ENCODE results near the gene BMAL1.

DNA sequence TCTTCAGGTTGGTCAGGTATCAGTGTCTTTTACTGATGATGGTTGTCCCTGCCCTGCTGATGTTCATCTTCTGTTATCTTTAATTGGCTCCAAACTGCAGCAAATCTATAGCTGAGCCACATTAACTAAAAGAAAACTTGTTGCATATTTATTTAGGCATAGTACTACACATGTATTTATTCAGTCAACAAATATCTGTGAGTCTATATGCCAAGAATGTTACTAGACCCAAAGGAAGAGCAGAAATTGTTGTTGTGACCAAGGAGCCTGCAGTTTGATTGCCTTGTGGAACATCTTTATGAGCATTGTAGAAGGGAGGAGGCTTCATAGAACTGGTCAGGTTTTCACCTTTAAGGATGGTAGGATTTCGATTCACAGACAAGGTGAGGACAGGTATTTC lies 10.1 kb downstream of the BMAL1 start:
- TF ChIP-seq CTCF (IDR thresholded peaks at IDR 0.05) (no peak), POLR2A (IDR thresholded peaks at IDR 0.05) (no peak)

Measured in thyroid gland (tissue), 4 donors.